Iris pigment epithelial cell (primary cell): ENCODE results near the gene ATG16L2.
"Not testable (repeated sequence)": the region's sequence is repeated elsewhere in the genome, so short reads cannot be mapped to it uniquely, and the experiment has no call there.

ENCODE experiments used
- DNase-seq: peaks from one replicate; pipeline ENCODE4 v3.0.0-alpha.2; 2011; ENCODE audit warnings: low read depth

The ATG16L2 gene

GRCh38 chr11:72802822-72803221, 11.4 kb upstream of the ATG16L2 start:
- no peak for DNase-seq

- no peak for DNase-seq
Observed at GRCh38 chr11:72805216-72805615, 9.0 kb upstream of the ATG16L2 start.

- not testable (repeated sequence) for DNase-seq
Observed at GRCh38 chr11:72806378-72806777, 7.8 kb upstream of the ATG16L2 start.

GRCh38 chr11:72807021-72807693, 7.1 kb upstream of the ATG16L2 start:
- peak; percentile 81 for DNase-seq

GRCh38 chr11:72807792-72808191, 6.4 kb upstream of the ATG16L2 start:
- DNase-seq = no peak

GRCh38 chr11:72808331-72808798, 5.8 kb upstream of the ATG16L2 start:
- DNase-seq = peak; percentile 49

- DNase-seq = not testable (repeated sequence)
Observed at GRCh38 chr11:72811686-72812085, 2.5 kb upstream of the ATG16L2 start.

GRCh38 chr11:72812604-72812966, 1.6 kb upstream of the ATG16L2 start:
- no peak for DNase-seq

- DNase-seq = peak; percentile 75
Observed at GRCh38 chr11:72812967-72813739, 1.1 kb upstream of the ATG16L2 start.

GRCh38 chr11:72813740-72814285, 398 bp upstream of the ATG16L2 start:
- peak; percentile 80 for DNase-seq

- no peak for DNase-seq
Observed at GRCh38 chr11:72815110-72815618, 953 bp downstream of the ATG16L2 start.

- no peak for DNase-seq
Observed at GRCh38 chr11:72816404-72816990, 2.3 kb downstream of the ATG16L2 start.

GRCh38 chr11:72817966-72818365, 3.8 kb downstream of the ATG16L2 start:
- DNase-seq = no peak

GRCh38 chr11:72818971-72819370, 4.8 kb downstream of the ATG16L2 start:
- DNase-seq = no peak

GRCh38 chr11:72820439-72821139, 6.4 kb downstream of the ATG16L2 start:
- DNase-seq = no peak

GRCh38 chr11:72821221-72821919, 7.2 kb downstream of the ATG16L2 start:
- DNase-seq = no peak

GRCh38 chr11:72821920-72822799, 7.9 kb downstream of the ATG16L2 start:
- DNase-seq = peak; percentile 88

GRCh38 chr11:72823105-72823804, 9.0 kb downstream of the ATG16L2 start:
- no peak for DNase-seq

GRCh38 chr11:72824020-72824419, 9.8 kb downstream of the ATG16L2 start:
- no peak for DNase-seq
